HCT116 (cell line): ENCODE data around the gene WDR82. TPM values are rescaled to one million over a fixed set of nuclear protein-coding genes. Genes with fewer than 3 reads are reported as not detected.

Experiments used
- ATAC-seq: fragments of 200-7000 bp; cut with Tn5 transposase; 2 replicates; pipeline ENCODE4 v1.9.1; 2020; ENCODE audit warnings: mild to moderate bottlenecking, moderate library complexity
- BruUV-seq: library from RNA; stranded (reverse); fragments of 400-500 nt; replicated peaks from 2 replicates; lab custom pipeline; 2021; lab: Mats Ljungman, UMichigan
- CTCF ChIA-PET: fragments of 300-600 bp; sonication (Branson Sonifier 250); formaldehyde crosslinking; loops from one replicate; lab custom pipeline; 2021; ENCODE audit warnings: antibody characterized with exemption; lab: Charles Lee
- POLR2A ChIA-PET: fragments of 300-600, 350-600 bp; sonication (Branson Sonifier 250); formaldehyde crosslinking; loops from one replicate; lab custom pipeline; 2021; ENCODE audit warnings: antibody characterized with exemption; lab: Charles Lee
- RAD21 ChIA-PET, 2 experiments: fragments of 300-600 bp; sonication (Branson Sonifier 250); formaldehyde crosslinking; loops; one replicate each; lab custom pipeline; 2023; ENCODE audit warnings: low total read pairs in 2 of 2; ENCODE audit not compliant: uncharacterized antibody in 2 of 2, unreplicated experiment in 2 of 2, low non-redundant PET in 1 of 2; lab: Charles Lee
- DNase-seq: peaks from one replicate; pipeline ENCODE4 v3.0.0-alpha.2; 2010; ENCODE audit warnings: low read depth, low spot score
- H2AFZ ChIP-seq: fragments of 200-600 bp; shearing (Covaris generic), sonication (generic); 2 replicates; pipeline ENCODE4 v1.6.1; 2017; ENCODE audit warnings: low read depth, mixed run types, mixed read lengths, antibody characterized with exemption, low read length; ENCODE audit not compliant: poor library complexity, severe bottlenecking
- H3K27ac ChIP-seq: 2 replicates; pipeline ENCODE4 v1.5.1; 2012; ENCODE audit warnings: low read depth, low read length
- H3K27me3 ChIP-seq: fragments of 200-600 bp; sonication (generic); 2 replicates; pipeline ENCODE4 v1.6.1; 2016; ENCODE audit warnings: mixed run types, low read length, mixed read lengths; ENCODE audit not compliant: insufficient read depth
- H3K36me3 ChIP-seq, 2 experiments: fragments of 200-500 bp in 1 of 2; fragments of 200-600 bp in 1 of 2; sonication (Bioruptor generic) in 1 of 2; sonication (generic) in 1 of 2; 2 replicates each; pipeline versions ENCODE4 v1.5.1 to v1.6.1; 2014 to 2016; ENCODE audit warnings: low read length in 2 of 2, inconsistent platforms in 1 of 2, mixed read lengths in 1 of 2, mixed run types in 1 of 2; ENCODE audit not compliant: insufficient read depth in 2 of 2, control insufficient read depth in 1 of 2
- H3K4me1 ChIP-seq, 2 experiments: fragments of 200-600 bp in 1 of 2; sonication (generic) in 1 of 2; 2 replicates each; pipeline versions ENCODE4 v1.5.1 to v1.6.1; 2012 to 2017; ENCODE audit warnings: low read length in 2 of 2, inconsistent platforms in 1 of 2, mild to moderate bottlenecking in 1 of 2, mixed read lengths in 1 of 2, mixed run types in 1 of 2, moderate library complexity in 1 of 2; ENCODE audit not compliant: insufficient read depth in 2 of 2, control insufficient read depth in 1 of 2
- H3K4me2 ChIP-seq: fragments of 200-600 bp; sonication (generic); 2 replicates; pipeline ENCODE4 v1.6.1; 2017; ENCODE audit warnings: mixed run types, low read length, mixed read lengths
- H3K4me3 ChIP-seq, 2 experiments: fragments of 200-600 bp in 1 of 2; sonication (generic) in 1 of 2; replicated peaks in 1 of 2; 2 replicates each; pipeline ENCODE4 v1.5.1; 2011 to 2016; ENCODE audit warnings: low read length in 2 of 2, control low read depth in 1 of 2, low read depth in 1 of 2, mild to moderate bottlenecking in 1 of 2, mixed read lengths in 1 of 2, mixed run types in 1 of 2
- H3K79me2 ChIP-seq: fragments of 200-600 bp; sonication (generic); 2 replicates; pipeline ENCODE4 v1.6.1; 2017; ENCODE audit warnings: mild to moderate bottlenecking, mixed run types, low read length, moderate library complexity, mixed read lengths; ENCODE audit not compliant: insufficient read depth
- H3K9ac ChIP-seq: fragments of 200-600 bp; sonication (generic); 2 replicates; pipeline ENCODE4 v1.6.1; 2016; ENCODE audit warnings: low read length, mixed read lengths
- H3K9me2 ChIP-seq: fragments of 200-600 bp; sonication (generic), shearing (Covaris generic); 2 replicates; pipeline ENCODE4 v1.6.1; 2017; ENCODE audit warnings: mixed run types, mild to moderate bottlenecking, moderate library complexity; ENCODE audit not compliant: insufficient read depth
- H3K9me3 ChIP-seq, 2 experiments: fragments of 200-500 bp in 1 of 2; fragments of 200-600 bp in 1 of 2; sonication (Bioruptor generic) in 1 of 2; sonication (generic) in 1 of 2; 2 replicates each; pipeline ENCODE4 v1.6.1; 2014 to 2017; ENCODE audit warnings: low read length in 2 of 2, mixed read lengths in 2 of 2, inconsistent platforms in 1 of 2, low read depth in 1 of 2, mild to moderate bottlenecking in 1 of 2, mixed run types in 1 of 2, moderate library complexity in 1 of 2; ENCODE audit not compliant: control insufficient read depth in 1 of 2, insufficient read depth in 1 of 2
- H4K20me1 ChIP-seq: fragments of 200-600 bp; sonication (generic), shearing (Covaris generic); 2 replicates; pipeline ENCODE4 v1.6.1; 2017; ENCODE audit warnings: mixed run types, mild to moderate bottlenecking, moderate library complexity; ENCODE audit not compliant: insufficient read depth
- ATF3 ChIP-seq: IDR thresholded peaks from 2 replicates; pipeline ENCODE4 v1.6.1; 2012
- CBX3 ChIP-seq: IDR thresholded peaks from 2 replicates; pipeline ENCODE4 v1.6.1; 2012; ENCODE audit warnings: low read depth
- CTCF ChIP-seq, 3 experiments: fragments of 200-600 bp in 1 of 3; sonication (generic) in 1 of 3; IDR thresholded peaks in 2 of 3; conservative IDR thresholded peaks in 1 of 3; 2 replicates each; pipeline ENCODE4 v1.5.1; 2012 to 2017; ENCODE audit warnings: low read depth in 2 of 3, low read length in 2 of 3, antibody characterized with exemption in 1 of 3, borderline replicate concordance in 1 of 3, control low read depth in 1 of 3, mild to moderate bottlenecking in 1 of 3, mixed read lengths in 1 of 3, mixed run types in 1 of 3, moderate library complexity in 1 of 3; ENCODE audit not compliant: insufficient read depth in 1 of 3
- EGR1 ChIP-seq: IDR thresholded peaks from 2 replicates; pipeline ENCODE4 v1.6.1; 2012; ENCODE audit warnings: low read depth
- ELF1 ChIP-seq: IDR thresholded peaks from 2 replicates; pipeline ENCODE4 v1.6.1; 2012; ENCODE audit warnings: low read depth, borderline replicate concordance
- EZH2 ChIP-seq: fragments of 200-600 bp; sonication (generic); IDR thresholded peaks from 2 replicates; pipeline ENCODE4 v1.6.1; 2017; ENCODE audit warnings: antibody characterized with exemption, mixed run types
- FOSL1 ChIP-seq: IDR thresholded peaks from 2 replicates; pipeline ENCODE4 v1.6.1; 2012; ENCODE audit warnings: low read depth
- JUND ChIP-seq: IDR thresholded peaks from 2 replicates; pipeline ENCODE4 v1.6.1; 2012
- MAX ChIP-seq: IDR thresholded peaks from 2 replicates; pipeline ENCODE4 v1.6.1; 2012
- POLR2A ChIP-seq: IDR thresholded peaks from 2 replicates; pipeline ENCODE4 v1.7.0; 2011; ENCODE audit warnings: borderline replicate concordance; ENCODE audit not compliant: insufficient read depth, insufficient read length; ENCODE audit errors: extremely low read depth
- POLR2AphosphoS5 ChIP-seq: IDR thresholded peaks from 2 replicates; pipeline ENCODE4 v1.6.1; 2011; ENCODE audit warnings: mild to moderate bottlenecking, low read depth, low read length, moderate library complexity
- RAD21 ChIP-seq: IDR thresholded peaks from 2 replicates; pipeline ENCODE4 v1.6.1; 2012; ENCODE audit warnings: low read depth, mild to moderate bottlenecking
- REST ChIP-seq: IDR thresholded peaks from 2 replicates; pipeline ENCODE4 v1.6.1; 2012; ENCODE audit warnings: low read depth
- SIN3A ChIP-seq: IDR thresholded peaks from 2 replicates; pipeline ENCODE4 v1.6.1; 2012; ENCODE audit warnings: low read depth
- SP1 ChIP-seq: IDR thresholded peaks from 2 replicates; pipeline ENCODE4 v1.6.1; 2012; ENCODE audit warnings: low read depth
- SRF ChIP-seq: IDR thresholded peaks from 2 replicates; pipeline ENCODE4 v1.6.1; 2012; ENCODE audit warnings: low read depth
- YY1 ChIP-seq: IDR thresholded peaks from 2 replicates; pipeline ENCODE4 v1.6.1; 2011; ENCODE audit warnings: low read length, low read depth, moderate library complexity, mild to moderate bottlenecking; ENCODE audit not compliant: insufficient replicate concordance; ENCODE audit errors: extremely low read depth
- ZBTB33 ChIP-seq: IDR thresholded peaks from 2 replicates; pipeline ENCODE4 v1.6.1; 2011; ENCODE audit warnings: mild to moderate bottlenecking, low read length, moderate library complexity; ENCODE audit not compliant: insufficient replicate concordance; ENCODE audit errors: extremely low read depth
- ZNF274 ChIP-seq: fragments of 200-500 bp; sonication (Bioruptor generic); IDR thresholded peaks from 2 replicates; pipeline ENCODE4 v1.6.1; 2014; ENCODE audit warnings: mild to moderate bottlenecking, low read depth, low read length, inconsistent platforms
- intact Hi-C: fragments of 100-400 bp; cut with micrococcal nuclease; formaldehyde crosslinking; loops from 2 replicates; pipeline ENCODE4 v1.10.0; 2022
- total RNA-seq: library from RNA; stranded (reverse); gene quantifications from one replicate; pipeline ENCODE4 v1.2.1, GENCODE V29; 2021; ENCODE audit not compliant: unreplicated experiment

Gene WDR82
- total RNA-seq, 1 experiment from 2014 or later, result 89.7 TPM

GRCh38 chr3:52290596-52291507, 12.4 kb upstream of the WDR82 start:
- ChIA-PET RAD21 (no interaction called here), CTCF (interaction anchor here (1.3 kb wide), 1 partner anchor 49 kb away, joined by 6 read pairs; no protein-coding TSS in a partner anchor), POLR2A (no interaction called here)
- DNase-seq, result no peak
- Histone ChIP-seq H3K4me3 (no peak overlapping the region), H3K9me3 (no peaks in the 10 kb centered on the region), H3K36me3 (0 out of 4 replicates have a peak, but pooled peaks cover 0 to 8% of the 10 kb centered on the region in 2 experiments), H2AFZ (no peak overlapping the region), H3K9me2 (no peaks in the 10 kb centered on the region), H3K4me1 (peaks cover 7 to 14% of the 10 kb centered on the region in 2 experiments), H3K9ac (no peak overlapping the region), H4K20me1 (no peaks in the 10 kb centered on the region), H3K27ac (no peak overlapping the region), H3K79me2 (peaks cover 12% of the 10 kb centered on the region), H3K27me3 (no peaks in the 10 kb centered on the region), H3K4me2 (no peak overlapping the region)
- no peak for ATAC-seq
- BruUV-seq, result no TSS peak
- intact Hi-C loops, result loop anchor here (1.0 to 5.0 kb wide), 2 partner anchors 48 to 156 kb away; partner anchors contain the start of gene SEMA3G
- no peak for TF ChIP-seq CTCF (IDR thresholded peaks at IDR 0.05 in 2 of 3, conservative IDR thresholded peaks at IDR 0.05 in 1 of 3; ENCODE audit: borderline replicate concordance in 1 of 3, insufficient read depth in 1 of 3, low read depth in 2 of 3, low read length in 2 of 3)
- TF ChIP-seq SRF, result no peak
- no peak for TF ChIP-seq EZH2
- TF ChIP-seq RAD21, result no peak
- TF ChIP-seq SP1, result no peak
- no peak for TF ChIP-seq ZNF274
- TF ChIP-seq POLR2A, result no peak
- no peak for TF ChIP-seq POLR2AphosphoS5
- TF ChIP-seq YY1, result no peak
- TF ChIP-seq ATF3, result no peak
- no peak for TF ChIP-seq EGR1
- TF ChIP-seq JUND, result no peak
- no peak for TF ChIP-seq ELF1
- no peak for TF ChIP-seq SIN3A
- TF ChIP-seq MAX, result no peak
- TF ChIP-seq FOSL1, result no peak
- TF ChIP-seq REST, result no peak
- no peak for TF ChIP-seq CBX3
- no peak for TF ChIP-seq ZBTB33
